HCT116 (cell line): ENCODE data around the gene CLPSL1. TPM values are rescaled to one million over a fixed set of nuclear protein-coding genes. Genes with fewer than 3 reads are reported as not detected.
A peak's percentile ranks its signal among the peaks of the same experiment; 100 is the strongest.

ENCODE experiments used
- ATAC-seq: fragments of 200-7000 bp; cut with Tn5 transposase; 2 replicates; pipeline ENCODE4 v1.9.1; 2020; ENCODE audit warnings: mild to moderate bottlenecking, moderate library complexity
- BruUV-seq: library from RNA; stranded (reverse); fragments of 400-500 nt; replicated peaks from 2 replicates; lab custom pipeline; 2021; lab: Mats Ljungman, UMichigan
- CTCF ChIA-PET: fragments of 300-600 bp; sonication (Branson Sonifier 250); formaldehyde crosslinking; loops from one replicate; lab custom pipeline; 2021; ENCODE audit warnings: antibody characterized with exemption; lab: Charles Lee
- POLR2A ChIA-PET: fragments of 300-600, 350-600 bp; sonication (Branson Sonifier 250); formaldehyde crosslinking; loops from one replicate; lab custom pipeline; 2021; ENCODE audit warnings: antibody characterized with exemption; lab: Charles Lee
- RAD21 ChIA-PET, 2 experiments: fragments of 300-600 bp; sonication (Branson Sonifier 250); formaldehyde crosslinking; loops; one replicate each; lab custom pipeline; 2023; ENCODE audit warnings: low total read pairs in 2 of 2; ENCODE audit not compliant: uncharacterized antibody in 2 of 2, unreplicated experiment in 2 of 2, low non-redundant PET in 1 of 2; lab: Charles Lee
- DNase-seq: peaks from one replicate; pipeline ENCODE4 v3.0.0-alpha.2; 2010; ENCODE audit warnings: low read depth, low spot score
- H2AFZ ChIP-seq: fragments of 200-600 bp; shearing (Covaris generic), sonication (generic); 2 replicates; pipeline ENCODE4 v1.6.1; 2017; ENCODE audit warnings: low read depth, mixed run types, mixed read lengths, antibody characterized with exemption, low read length; ENCODE audit not compliant: poor library complexity, severe bottlenecking
- H3K27ac ChIP-seq: 2 replicates; pipeline ENCODE4 v1.5.1; 2012; ENCODE audit warnings: low read depth, low read length
- H3K27me3 ChIP-seq: fragments of 200-600 bp; sonication (generic); 2 replicates; pipeline ENCODE4 v1.6.1; 2016; ENCODE audit warnings: mixed run types, low read length, mixed read lengths; ENCODE audit not compliant: insufficient read depth
- H3K36me3 ChIP-seq, 2 experiments: fragments of 200-500 bp in 1 of 2; fragments of 200-600 bp in 1 of 2; sonication (Bioruptor generic) in 1 of 2; sonication (generic) in 1 of 2; 2 replicates each; pipeline versions ENCODE4 v1.5.1 to v1.6.1; 2014 to 2016; ENCODE audit warnings: low read length in 2 of 2, inconsistent platforms in 1 of 2, mixed read lengths in 1 of 2, mixed run types in 1 of 2; ENCODE audit not compliant: insufficient read depth in 2 of 2, control insufficient read depth in 1 of 2
- H3K4me1 ChIP-seq, 2 experiments: fragments of 200-600 bp in 1 of 2; sonication (generic) in 1 of 2; 2 replicates each; pipeline versions ENCODE4 v1.5.1 to v1.6.1; 2012 to 2017; ENCODE audit warnings: low read length in 2 of 2, inconsistent platforms in 1 of 2, mild to moderate bottlenecking in 1 of 2, mixed read lengths in 1 of 2, mixed run types in 1 of 2, moderate library complexity in 1 of 2; ENCODE audit not compliant: insufficient read depth in 2 of 2, control insufficient read depth in 1 of 2
- H3K4me2 ChIP-seq: fragments of 200-600 bp; sonication (generic); 2 replicates; pipeline ENCODE4 v1.6.1; 2017; ENCODE audit warnings: mixed run types, low read length, mixed read lengths
- H3K4me3 ChIP-seq, 2 experiments: fragments of 200-600 bp in 1 of 2; sonication (generic) in 1 of 2; replicated peaks in 1 of 2; 2 replicates each; pipeline ENCODE4 v1.5.1; 2011 to 2016; ENCODE audit warnings: low read length in 2 of 2, control low read depth in 1 of 2, low read depth in 1 of 2, mild to moderate bottlenecking in 1 of 2, mixed read lengths in 1 of 2, mixed run types in 1 of 2
- H3K79me2 ChIP-seq: fragments of 200-600 bp; sonication (generic); 2 replicates; pipeline ENCODE4 v1.6.1; 2017; ENCODE audit warnings: mild to moderate bottlenecking, mixed run types, low read length, moderate library complexity, mixed read lengths; ENCODE audit not compliant: insufficient read depth
- H3K9ac ChIP-seq: fragments of 200-600 bp; sonication (generic); 2 replicates; pipeline ENCODE4 v1.6.1; 2016; ENCODE audit warnings: low read length, mixed read lengths
- H3K9me2 ChIP-seq: fragments of 200-600 bp; sonication (generic), shearing (Covaris generic); 2 replicates; pipeline ENCODE4 v1.6.1; 2017; ENCODE audit warnings: mixed run types, mild to moderate bottlenecking, moderate library complexity; ENCODE audit not compliant: insufficient read depth
- H3K9me3 ChIP-seq, 2 experiments: fragments of 200-500 bp in 1 of 2; fragments of 200-600 bp in 1 of 2; sonication (Bioruptor generic) in 1 of 2; sonication (generic) in 1 of 2; 2 replicates each; pipeline ENCODE4 v1.6.1; 2014 to 2017; ENCODE audit warnings: low read length in 2 of 2, mixed read lengths in 2 of 2, inconsistent platforms in 1 of 2, low read depth in 1 of 2, mild to moderate bottlenecking in 1 of 2, mixed run types in 1 of 2, moderate library complexity in 1 of 2; ENCODE audit not compliant: control insufficient read depth in 1 of 2, insufficient read depth in 1 of 2
- H4K20me1 ChIP-seq: fragments of 200-600 bp; sonication (generic), shearing (Covaris generic); 2 replicates; pipeline ENCODE4 v1.6.1; 2017; ENCODE audit warnings: mixed run types, mild to moderate bottlenecking, moderate library complexity; ENCODE audit not compliant: insufficient read depth
- ATF3 ChIP-seq: IDR thresholded peaks from 2 replicates; pipeline ENCODE4 v1.6.1; 2012
- CTCF ChIP-seq, 3 experiments: fragments of 200-600 bp in 1 of 3; sonication (generic) in 1 of 3; IDR thresholded peaks in 2 of 3; conservative IDR thresholded peaks in 1 of 3; 2 replicates each; pipeline ENCODE4 v1.5.1; 2012 to 2017; ENCODE audit warnings: low read depth in 2 of 3, low read length in 2 of 3, antibody characterized with exemption in 1 of 3, borderline replicate concordance in 1 of 3, control low read depth in 1 of 3, mild to moderate bottlenecking in 1 of 3, mixed read lengths in 1 of 3, mixed run types in 1 of 3, moderate library complexity in 1 of 3; ENCODE audit not compliant: insufficient read depth in 1 of 3
- EZH2phosphoT487 ChIP-seq: fragments of 200-600 bp; IDR thresholded peaks from 2 replicates; pipeline ENCODE4 v1.6.1; 2018; ENCODE audit warnings: antibody characterized with exemption, borderline replicate concordance
- RAD21 ChIP-seq: IDR thresholded peaks from 2 replicates; pipeline ENCODE4 v1.6.1; 2012; ENCODE audit warnings: low read depth, mild to moderate bottlenecking
- SP1 ChIP-seq: IDR thresholded peaks from 2 replicates; pipeline ENCODE4 v1.6.1; 2012; ENCODE audit warnings: low read depth
- YY1 ChIP-seq: IDR thresholded peaks from 2 replicates; pipeline ENCODE4 v1.6.1; 2011; ENCODE audit warnings: low read length, low read depth, moderate library complexity, mild to moderate bottlenecking; ENCODE audit not compliant: insufficient replicate concordance; ENCODE audit errors: extremely low read depth
- intact Hi-C: fragments of 100-400 bp; cut with micrococcal nuclease; formaldehyde crosslinking; loops from 2 replicates; pipeline ENCODE4 v1.10.0; 2022
- total RNA-seq: library from RNA; stranded (reverse); gene quantifications from one replicate; pipeline ENCODE4 v1.2.1, GENCODE V29; 2021; ENCODE audit not compliant: unreplicated experiment

The CLPSL1 gene
- total RNA-seq, 1 experiment from 2014 or later, result not detected

GRCh38 chr6:35755278-35755924 lies 25.4 kb upstream of the CLPSL1 start:
- H3K27me3 ChIP-seq, result no peaks in the 10 kb centered on the region
- no peak for TF ChIP-seq YY1
- TF ChIP-seq RAD21, result no peak
- no peak for TF ChIP-seq CTCF (IDR thresholded peaks at IDR 0.05 in 2 of 3, conservative IDR thresholded peaks at IDR 0.05 in 1 of 3; ENCODE audit: borderline replicate concordance in 1 of 3, insufficient read depth in 1 of 3, low read depth in 2 of 3, low read length in 2 of 3)
- no peak for TF ChIP-seq ATF3
- no peak for TF ChIP-seq SP1
- no peak for TF ChIP-seq EZH2phosphoT487
- TF ChIP-seq, all 23 proteins: peak for 0
- Histone ChIP-seq H3K9ac (no peak overlapping the region), H4K20me1 (no peaks in the 10 kb centered on the region), H3K4me3 (no peak overlapping the region), H3K9me2 (no peaks in the 10 kb centered on the region), H3K4me2 (no peak overlapping the region), H3K79me2 (no peaks in the 10 kb centered on the region), H2AFZ (peak overlapping the region; percentile 68), H3K36me3 (no peaks in the 10 kb centered on the region), H3K9me3 (no peaks in the 10 kb centered on the region), H3K27ac (no peak overlapping the region), H3K4me1 (peaks cover 0 to 13% of the 10 kb centered on the region in 2 experiments; a peak in 1 of 4 replicates)
- intact Hi-C loops, result loop anchor here (5.0 kb wide), 2 partner anchors 173 to 233 kb away; no protein-coding TSS in a partner anchor
- ChIA-PET RAD21 (no interaction called here), CTCF (interaction anchor here (0.8 to 1.4 kb wide), 3 partner anchors 19 to 199 kb away, joined by 3 to 8 read pairs (median 4); partner anchors contain the start of gene ARMC12), POLR2A (no interaction called here)
- no peak for DNase-seq
- no peak for ATAC-seq
- no TSS peak for BruUV-seq
